GM12878 (cell line): ENCODE results near the gene PCBP4. TPM values are rescaled to one million over a fixed set of nuclear protein-coding genes. Genes with fewer than 3 reads are reported as not detected.

Experiments
- CHD2 ChIP-seq: IDR thresholded peaks from 2 replicates; pipeline ENCODE4 v1.6.1; 2011; ENCODE audit warnings: low read depth, low read length, improper control_type of control experiment, borderline replicate concordance
- GATAD2B ChIP-seq: fragments of 450-650 bp; conservative IDR thresholded peaks from 2 replicates; pipeline ENCODE4 v1.6.1; 2017; ENCODE audit warnings: low read depth, mild to moderate bottlenecking, moderate library complexity
- IKZF2 ChIP-seq, 2 experiments: fragments of 450-650 bp; IDR thresholded peaks; 2 replicates each; pipeline ENCODE4 v1.6.1; 2017; ENCODE audit warnings: mild to moderate bottlenecking in 2 of 2, moderate library complexity in 2 of 2
- IRF5 ChIP-seq: fragments of 450-650 bp; IDR thresholded peaks from 2 replicates; pipeline ENCODE4 v1.6.1; 2017; ENCODE audit warnings: borderline replicate concordance
- MEF2B ChIP-seq: fragments of 450-650 bp; IDR thresholded peaks from 2 replicates; pipeline ENCODE4 v1.6.1; 2018; ENCODE audit warnings: mild to moderate bottlenecking, moderate library complexity; ENCODE audit not compliant: partially characterized antibody, poor library complexity, severe bottlenecking
- NFYA ChIP-seq: IDR thresholded peaks from 2 replicates; pipeline ENCODE4 v1.6.1; 2011; ENCODE audit warnings: low read depth, mild to moderate bottlenecking, low read length, improper control_type of control experiment, borderline replicate concordance
- POLR2A ChIP-seq: IDR thresholded peaks from 2 replicates; pipeline ENCODE4 v1.6.1; 2011; ENCODE audit warnings: low read depth, mild to moderate bottlenecking, low read length
- SPI1 ChIP-seq: IDR thresholded peaks from 2 replicates; pipeline ENCODE4 v1.6.1; 2011; ENCODE audit warnings: low read depth, mild to moderate bottlenecking, low read length, moderate library complexity, borderline replicate concordance; ENCODE audit not compliant: insufficient read depth
- TBL1XR1 ChIP-seq: IDR thresholded peaks from 2 replicates; pipeline ENCODE4 v1.6.1; 2012; ENCODE audit warnings: low read depth, low read length, improper control_type of control experiment
- TCF3 ChIP-seq: IDR thresholded peaks from 2 replicates; pipeline ENCODE4 v1.6.1; 2012; ENCODE audit warnings: low read depth, mild to moderate bottlenecking, low read length, borderline replicate concordance; ENCODE audit not compliant: insufficient read depth
- ZBTB40 ChIP-seq: fragments of 450-650 bp; IDR thresholded peaks from 2 replicates; pipeline ENCODE4 v1.6.1; 2016; ENCODE audit warnings: mild to moderate bottlenecking, moderate library complexity, borderline replicate concordance
- ZNF207 ChIP-seq: fragments of 450-650 bp; IDR thresholded peaks from 2 replicates; pipeline ENCODE4 v1.6.1; 2014; ENCODE audit warnings: antibody characterized with exemption, mild to moderate bottlenecking, borderline replicate concordance
- polyA plus RNA-seq, 11 experiments: library from polyadenylated mRNA; depleted of rRNA in 4 of 11; unstranded in 6 of 11; stranded (reverse) in 5 of 11; fragments of >200 nt; fragmentation: Nextera tagmentation in 4 of 11; fragmentation: Illumina TruSeq in 1 of 11; extraction: Ambion mirVana in 4 of 11; extraction: Trizol in 1 of 11; gene quantifications; 1 replicate in 1 of 11; 2 replicates in 10 of 11; pipeline versions ENCODE4 v1.2.1 to v1.2.3, GENCODE V29; 2011 to 2016; ENCODE audit warnings: inconsistent platforms in 2 of 11, missing spikeins in 2 of 11, low read depth in 1 of 11
- total RNA-seq, 4 experiments: library from RNA; depleted of rRNA in 3 of 4; stranded (reverse); fragments of >200 nt in 3 of 4; fragmentation: Illumina TruSeq in 1 of 4; extraction: Trizol in 1 of 4; gene quantifications; 2 replicates each; pipeline versions ENCODE4 v1.2.1 to v1.2.3, GENCODE V29; 2013 to 2021
- TF ChIP-seq, protein P1 (sequence below): IDR thresholded peaks from 2 replicates; pipeline ENCODE4 v1.6.1; 2012; ENCODE audit warnings: improper control_type of control experiment, low read depth, low read length; ENCODE audit not compliant: insufficient replicate concordance
- TF ChIP-seq, protein P2 (sequence below): fragments of 450-650 bp; formaldehyde crosslinking; IDR thresholded peaks from 2 replicates; pipeline ENCODE4 v1.5.0; 2022; ENCODE audit warnings: mild to moderate bottlenecking, missing genetic modification characterization

Gene PCBP4
- total and polyA plus RNA-seq, 10 of the 15 experiments (the other 5 are each of a cell fraction or from before 2014, with no cell fraction given), result 0.05 to 14.5 (median 4.2) TPM

DNA sequence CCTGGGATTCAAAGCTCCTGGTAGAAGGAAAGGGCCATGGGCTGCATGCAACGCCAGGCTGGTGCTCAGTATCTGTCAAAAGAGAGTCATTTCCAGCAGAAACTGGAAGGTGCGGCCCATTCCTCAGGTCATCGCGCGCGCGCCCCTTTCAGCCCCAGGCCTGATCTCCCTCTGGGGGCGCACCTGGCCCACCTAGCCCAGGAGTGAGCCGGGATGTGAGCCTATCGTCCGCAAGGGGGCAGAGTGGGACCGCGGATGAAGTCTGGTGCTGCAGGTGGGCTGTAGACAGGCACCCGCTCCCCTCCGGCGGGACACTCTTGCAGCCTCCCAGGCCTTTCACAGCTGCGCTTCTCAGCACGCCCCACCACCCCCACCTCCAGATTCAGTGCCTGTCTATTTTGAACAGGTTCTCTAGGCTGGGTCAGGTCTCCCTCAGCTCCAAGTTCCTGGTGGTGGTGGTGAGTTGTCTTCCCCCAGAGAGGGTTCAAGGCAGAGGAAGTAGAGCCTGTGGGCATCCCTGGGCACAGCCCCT, 34.3 kb upstream of the PCBP4 start (continued):
- peak; percentile 51; the same call in 1 of the 2 replicates for TF ChIP-seq ZNF207
- TF ChIP-seq TCF3, result peak; percentile 79; the same call in 1 of the 2 replicates
- TF ChIP-seq ZBTB40, result no peak
- TF ChIP-seq GATAD2B, result peak; percentile 38
- no peak for TF ChIP-seq TBL1XR1
- no peak for TF ChIP-seq IKZF2 (IDR thresholded peaks at IDR 0.05)
- TF ChIP-seq IRF5, result no peak
- TF ChIP-seq MEF2B, result peak; percentile 31
- no peak for TF ChIP-seq CHD2
- TF ChIP-seq POLR2A, result no peak
- TF ChIP-seq SPI1, result no peak
- TF ChIP-seq, protein P1, sequence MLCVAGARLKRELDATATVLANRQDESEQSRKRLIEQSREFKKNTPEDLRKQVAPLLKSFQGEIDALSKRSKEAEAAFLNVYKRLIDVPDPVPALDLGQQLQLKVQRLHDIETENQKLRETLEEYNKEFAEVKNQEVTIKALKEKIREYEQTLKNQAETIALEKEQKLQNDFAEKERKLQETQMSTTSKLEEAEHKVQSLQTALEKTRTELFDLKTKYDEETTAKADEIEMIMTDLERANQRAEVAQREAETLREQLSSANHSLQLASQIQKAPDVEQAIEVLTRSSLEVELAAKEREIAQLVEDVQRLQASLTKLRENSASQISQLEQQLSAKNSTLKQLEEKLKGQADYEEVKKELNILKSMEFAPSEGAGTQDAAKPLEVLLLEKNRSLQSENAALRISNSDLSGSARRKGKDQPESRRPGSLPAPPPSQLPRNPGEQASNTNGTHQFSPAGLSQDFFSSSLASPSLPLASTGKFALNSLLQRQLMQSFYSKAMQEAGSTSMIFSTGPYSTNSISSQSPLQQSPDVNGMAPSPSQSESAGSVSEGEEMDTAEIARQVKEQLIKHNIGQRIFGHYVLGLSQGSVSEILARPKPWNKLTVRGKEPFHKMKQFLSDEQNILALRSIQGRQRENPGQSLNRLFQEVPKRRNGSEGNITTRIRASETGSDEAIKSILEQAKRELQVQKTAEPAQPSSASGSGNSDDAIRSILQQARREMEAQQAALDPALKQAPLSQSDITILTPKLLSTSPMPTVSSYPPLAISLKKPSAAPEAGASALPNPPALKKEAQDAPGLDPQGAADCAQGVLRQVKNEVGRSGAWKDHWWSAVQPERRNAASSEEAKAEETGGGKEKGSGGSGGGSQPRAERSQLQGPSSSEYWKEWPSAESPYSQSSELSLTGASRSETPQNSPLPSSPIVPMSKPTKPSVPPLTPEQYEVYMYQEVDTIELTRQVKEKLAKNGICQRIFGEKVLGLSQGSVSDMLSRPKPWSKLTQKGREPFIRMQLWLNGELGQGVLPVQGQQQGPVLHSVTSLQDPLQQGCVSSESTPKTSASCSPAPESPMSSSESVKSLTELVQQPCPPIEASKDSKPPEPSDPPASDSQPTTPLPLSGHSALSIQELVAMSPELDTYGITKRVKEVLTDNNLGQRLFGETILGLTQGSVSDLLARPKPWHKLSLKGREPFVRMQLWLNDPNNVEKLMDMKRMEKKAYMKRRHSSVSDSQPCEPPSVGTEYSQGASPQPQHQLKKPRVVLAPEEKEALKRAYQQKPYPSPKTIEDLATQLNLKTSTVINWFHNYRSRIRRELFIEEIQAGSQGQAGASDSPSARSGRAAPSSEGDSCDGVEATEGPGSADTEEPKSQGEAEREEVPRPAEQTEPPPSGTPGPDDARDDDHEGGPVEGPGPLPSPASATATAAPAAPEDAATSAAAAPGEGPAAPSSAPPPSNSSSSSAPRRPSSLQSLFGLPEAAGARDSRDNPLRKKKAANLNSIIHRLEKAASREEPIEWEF, result no peak
- TF ChIP-seq, protein P2, sequence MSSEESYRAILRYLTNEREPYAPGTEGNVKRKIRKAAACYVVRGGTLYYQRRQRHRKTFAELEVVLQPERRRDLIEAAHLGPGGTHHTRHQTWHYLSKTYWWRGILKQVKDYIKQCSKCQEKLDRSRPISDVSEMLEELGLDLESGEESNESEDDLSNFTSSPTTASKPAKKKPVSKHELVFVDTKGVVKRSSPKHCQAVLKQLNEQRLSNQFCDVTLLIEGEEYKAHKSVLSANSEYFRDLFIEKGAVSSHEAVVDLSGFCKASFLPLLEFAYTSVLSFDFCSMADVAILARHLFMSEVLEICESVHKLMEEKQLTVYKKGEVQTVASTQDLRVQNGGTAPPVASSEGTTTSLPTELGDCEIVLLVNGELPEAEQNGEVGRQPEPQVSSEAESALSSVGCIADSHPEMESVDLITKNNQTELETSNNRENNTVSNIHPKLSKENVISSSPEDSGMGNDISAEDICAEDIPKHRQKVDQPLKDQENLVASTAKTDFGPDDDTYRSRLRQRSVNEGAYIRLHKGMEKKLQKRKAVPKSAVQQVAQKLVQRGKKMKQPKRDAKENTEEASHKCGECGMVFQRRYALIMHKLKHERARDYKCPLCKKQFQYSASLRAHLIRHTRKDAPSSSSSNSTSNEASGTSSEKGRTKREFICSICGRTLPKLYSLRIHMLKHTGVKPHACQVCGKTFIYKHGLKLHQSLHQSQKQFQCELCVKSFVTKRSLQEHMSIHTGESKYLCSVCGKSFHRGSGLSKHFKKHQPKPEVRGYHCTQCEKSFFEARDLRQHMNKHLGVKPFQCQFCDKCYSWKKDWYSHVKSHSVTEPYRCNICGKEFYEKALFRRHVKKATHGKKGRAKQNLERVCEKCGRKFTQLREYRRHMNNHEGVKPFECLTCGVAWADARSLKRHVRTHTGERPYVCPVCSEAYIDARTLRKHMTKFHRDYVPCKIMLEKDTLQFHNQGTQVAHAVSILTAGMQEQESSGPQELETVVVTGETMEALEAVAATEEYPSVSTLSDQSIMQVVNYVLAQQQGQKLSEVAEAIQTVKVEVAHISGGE, result no peak
- no peak for TF ChIP-seq NFYA
